ENCODE results near the gene REC114.

Gene REC114

GRCh38 chr15:73607405-73607804 is 164.4 kb downstream of the REC114 start:
- DNase-seq (ENCODE audit: low read depth) = no peak

- DNase-seq (ENCODE audit: low read depth) = no peak
These were observed 164.9 kb downstream of the REC114 start for GRCh38 chr15:73607843-73608242.

- no peak for DNase-seq (ENCODE audit: low read depth)
These were observed 165.5 kb downstream of the REC114 start for GRCh38 chr15:73608475-73608874.

- DNase-seq (ENCODE audit: low read depth) = no peak
These were observed 166.0 kb downstream of the REC114 start for GRCh38 chr15:73608941-73609340.
